ENCODE results near the gene CBFA2T3.

Gene CBFA2T3

DNA sequence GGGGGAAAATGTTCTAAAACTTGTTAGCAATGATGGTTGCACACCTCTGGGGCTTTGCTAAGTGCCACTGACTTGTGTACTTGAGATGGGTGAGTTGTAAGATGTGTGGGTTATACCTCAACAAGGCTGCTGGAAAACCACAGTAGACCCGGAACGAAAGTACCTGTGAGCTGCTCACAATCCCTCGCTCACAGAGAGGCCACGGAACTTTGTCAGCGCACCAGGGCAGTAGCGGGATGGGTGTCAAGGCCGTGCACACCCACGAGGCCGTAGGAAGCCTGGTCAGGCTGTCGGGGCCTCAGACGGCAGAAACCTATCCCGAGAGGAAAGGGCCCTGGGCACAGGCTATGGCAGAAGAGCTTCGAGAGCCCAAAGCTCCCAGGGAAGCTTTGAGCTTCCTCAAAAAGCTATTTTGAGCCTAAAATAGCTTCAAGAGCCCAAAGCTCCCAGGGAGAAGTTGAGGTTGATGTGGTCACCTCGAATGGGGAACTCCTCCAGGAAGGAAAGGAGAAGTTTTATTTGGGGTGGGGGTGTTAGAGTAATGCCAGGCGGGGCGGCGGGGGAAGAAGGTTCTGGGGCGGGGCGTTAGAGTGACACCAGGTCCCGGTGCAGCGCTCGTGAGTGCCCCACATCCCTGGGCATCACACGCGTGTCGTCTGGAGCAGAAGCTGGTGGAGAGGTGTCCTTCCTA lies 19.0 kb downstream of the CBFA2T3 start:
- DNase-seq: no peak

GRCh38 chr16:88957433-88957767 lies 19.6 kb downstream of the CBFA2T3 start:
- no peak for DNase-seq

DNA sequence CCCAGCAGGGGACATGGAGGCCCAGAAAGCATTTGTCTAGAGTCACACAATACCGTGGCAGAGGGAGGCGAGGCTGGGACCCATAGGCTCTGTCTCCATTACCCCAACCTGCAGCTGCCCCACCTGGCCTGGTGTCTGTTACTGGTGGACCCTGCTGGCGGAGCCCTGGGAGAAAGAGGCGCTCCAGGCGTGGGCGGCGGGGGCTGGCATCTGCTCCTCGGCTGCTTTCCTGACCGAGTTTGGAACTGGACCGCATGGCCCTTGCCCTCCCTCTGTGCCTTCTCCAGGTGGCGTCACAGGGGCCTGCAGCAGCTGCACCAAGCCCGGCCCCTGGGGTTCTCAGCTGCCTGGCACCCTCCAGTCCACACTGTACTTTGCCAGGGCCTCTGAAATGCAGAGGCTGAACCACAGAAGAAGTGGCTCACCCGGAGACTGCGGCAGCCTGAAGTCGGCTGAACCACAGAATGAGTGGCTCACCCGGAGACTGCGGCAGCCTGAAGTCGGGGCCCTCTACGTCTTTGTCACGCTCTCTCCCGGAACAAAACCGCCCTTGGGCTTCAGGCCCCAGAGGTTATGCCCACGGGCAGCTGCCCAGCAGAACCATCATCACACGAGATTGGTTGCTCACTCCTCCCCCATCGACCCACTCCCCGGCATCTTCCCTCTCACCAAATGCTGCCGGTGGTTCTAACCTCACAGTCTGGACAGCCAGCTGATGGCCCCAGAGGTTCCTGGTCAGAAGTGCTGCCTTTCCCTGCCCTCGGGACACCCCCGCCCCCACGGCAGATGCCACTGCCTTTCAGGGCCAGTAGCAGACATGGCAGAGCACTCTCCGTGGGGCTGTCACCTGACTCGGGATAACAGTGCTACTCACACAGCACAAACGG lies 20.2 kb downstream of the CBFA2T3 start:
- DNase-seq: no peak

- no peak for DNase-seq
Observed at GRCh38 chr16:88955906-88956305, 21.1 kb downstream of the CBFA2T3 start.

DNA sequence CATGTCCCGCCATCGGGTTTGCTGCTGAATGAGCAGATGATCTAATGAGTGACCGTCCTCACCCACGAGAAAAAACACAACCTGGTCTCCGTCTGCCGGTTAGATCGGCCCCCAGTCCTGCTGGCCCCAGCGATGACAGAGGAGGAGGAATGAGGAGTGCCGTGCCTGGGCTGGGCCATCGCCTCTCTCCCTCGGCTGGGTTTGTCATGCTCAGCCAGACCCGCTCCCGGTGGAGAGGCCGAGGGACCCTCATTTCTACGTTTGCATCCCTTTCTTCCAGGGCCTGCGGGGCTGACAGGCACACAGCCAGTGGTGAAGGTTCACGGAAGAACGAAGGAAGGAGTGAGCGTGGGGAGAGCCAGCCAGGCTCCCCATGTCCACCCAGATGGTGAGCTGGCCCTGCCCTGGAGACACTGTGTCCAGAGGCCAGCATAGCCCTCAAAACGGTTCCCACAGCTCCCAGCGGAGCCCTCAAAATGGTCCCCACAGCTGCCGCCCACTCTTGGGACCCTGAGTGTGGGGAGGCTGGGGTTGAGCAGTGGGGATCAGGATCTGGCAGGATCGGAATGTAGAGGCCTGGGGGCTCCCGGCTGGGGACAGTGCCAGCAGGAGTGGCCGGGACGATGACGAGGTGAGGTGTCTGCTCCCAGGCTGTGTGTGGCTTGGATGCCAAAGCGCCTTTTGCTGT lies 23.9 kb downstream of the CBFA2T3 start:
- DNase-seq: no peak

GRCh38 chr16:88951989-88952388 lies 25.0 kb downstream of the CBFA2T3 start:
- no peak for DNase-seq

- DNase-seq: no peak
Observed at GRCh38 chr16:88951501-88951900, 25.5 kb downstream of the CBFA2T3 start.

DNA sequence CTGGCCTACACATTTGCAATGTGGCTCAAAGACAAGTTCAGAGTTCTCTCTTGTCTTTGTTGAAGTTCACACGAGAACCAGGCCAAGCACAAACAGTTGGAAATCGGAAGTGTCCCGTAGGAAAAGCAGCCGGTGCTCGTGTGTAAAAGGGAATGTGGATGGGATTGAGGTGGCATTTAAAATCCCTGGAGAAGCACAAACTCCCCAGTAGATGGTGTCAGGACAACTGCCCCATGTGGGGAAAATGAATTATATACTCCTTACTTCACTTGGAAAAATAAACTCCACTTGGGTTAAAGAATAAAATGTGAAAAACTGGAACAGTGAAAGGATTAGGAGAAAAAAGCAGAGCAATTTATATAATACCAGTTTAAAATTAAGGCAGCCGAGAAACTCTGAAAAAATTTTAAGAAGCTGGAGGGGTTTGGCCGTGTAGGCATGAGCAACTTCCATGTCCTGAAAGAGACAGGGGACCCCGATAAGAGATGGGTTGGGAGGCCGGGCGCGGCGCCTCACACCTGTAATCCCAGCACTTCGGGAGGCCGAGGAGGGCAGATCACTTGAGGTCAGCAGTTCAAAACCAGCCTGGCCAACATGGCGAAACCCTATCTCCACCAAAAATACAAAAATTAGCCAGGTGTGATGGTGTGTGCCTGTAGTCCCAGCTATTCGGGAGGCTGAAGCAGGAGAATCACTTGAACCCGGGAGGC lies 28.1 kb downstream of the CBFA2T3 start:
- no peak for DNase-seq

DNA sequence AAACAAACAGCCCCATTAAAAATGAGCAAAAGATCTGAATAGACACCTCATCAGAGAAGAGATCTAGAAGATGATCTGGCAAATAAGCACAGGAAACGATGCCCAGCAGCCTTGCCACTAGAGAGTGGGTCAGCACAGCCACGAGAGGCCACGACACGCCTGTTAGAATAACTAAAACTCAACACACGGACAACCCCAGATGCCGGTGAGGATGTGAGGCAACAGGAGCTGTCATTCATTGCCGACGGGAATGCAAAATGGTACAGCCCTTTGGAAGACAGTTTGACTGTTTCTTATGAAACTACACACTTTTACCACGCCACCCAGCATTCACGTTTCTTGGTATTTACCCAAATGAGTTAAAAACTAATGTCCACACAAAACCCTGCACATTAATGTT lies 31.5 kb downstream of the CBFA2T3 start:
- no peak for DNase-seq

DNA sequence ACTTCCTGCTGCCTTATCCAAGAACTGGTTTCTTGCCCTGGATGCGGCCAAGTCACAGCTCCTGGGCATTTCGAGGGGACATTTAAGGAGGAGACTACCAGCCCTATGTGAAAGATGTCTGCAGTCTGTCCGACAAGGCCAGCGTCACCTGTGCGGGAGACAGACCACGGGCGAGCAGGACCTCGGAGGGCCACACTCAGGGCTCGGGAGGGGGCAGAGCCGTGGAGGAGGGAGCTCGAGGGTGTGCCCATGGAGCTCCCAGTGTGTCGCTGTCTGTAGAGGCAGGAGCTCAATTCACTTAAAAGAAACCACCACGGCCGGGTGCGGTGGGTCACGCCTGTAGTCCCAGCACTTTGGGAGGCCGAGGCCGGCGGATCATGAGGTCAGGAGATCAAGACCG lies 33.3 kb downstream of the CBFA2T3 start:
- no peak for DNase-seq

GRCh38 chr16:88943131-88943664 lies 33.8 kb downstream of the CBFA2T3 start:
- DNase-seq: no peak

- peak; percentile 36 for DNase-seq
Observed at GRCh38 chr16:88941913-88942909, 34.8 kb downstream of the CBFA2T3 start.

DNA sequence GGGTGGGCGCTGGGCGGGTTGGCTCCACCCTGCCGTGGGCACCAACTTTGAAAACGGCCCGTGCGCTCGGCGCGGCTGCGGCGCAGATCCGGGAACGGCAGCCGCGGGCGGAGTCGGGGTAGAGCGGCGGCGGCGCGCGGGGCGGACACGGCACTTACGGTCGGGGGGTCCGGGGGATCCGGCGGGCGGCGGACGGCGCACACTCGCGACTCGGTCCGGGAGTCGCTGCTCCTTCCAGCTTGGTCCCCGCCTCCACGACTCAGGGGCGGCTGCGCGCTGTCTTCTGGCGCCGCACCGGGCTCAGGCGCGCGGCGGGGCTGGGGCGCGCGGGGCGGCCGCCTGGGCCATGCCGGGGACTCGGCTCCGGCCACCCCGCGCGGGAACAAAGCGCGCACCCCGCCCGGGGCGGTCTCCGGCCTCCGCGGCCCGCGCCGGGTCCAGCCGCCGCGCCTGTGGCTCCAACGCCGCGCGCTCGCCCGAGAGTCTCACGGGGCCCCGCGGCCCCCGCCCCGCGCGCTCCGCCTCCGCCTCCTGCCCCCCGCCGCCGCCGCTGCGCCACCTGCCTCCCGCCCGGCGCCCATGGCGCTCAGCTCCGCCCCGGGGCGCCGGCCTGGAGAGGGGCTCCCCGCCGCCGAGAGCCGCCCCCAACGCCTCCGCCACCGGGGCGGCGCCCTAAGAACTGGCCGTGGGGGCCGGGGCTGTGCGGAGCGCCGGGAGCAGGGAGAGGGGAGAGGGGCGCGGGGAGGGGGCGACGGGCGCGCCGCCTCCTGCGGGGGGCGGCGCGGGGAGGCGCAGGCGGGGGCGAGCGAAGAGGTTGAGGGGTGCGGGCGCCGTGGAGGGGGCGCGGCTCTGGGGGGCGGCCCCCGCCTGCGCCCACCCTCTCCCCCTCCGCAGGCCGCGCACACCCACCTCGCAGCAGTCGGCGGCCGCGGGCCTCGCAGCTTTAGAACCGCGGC lies 35.9 kb downstream of the CBFA2T3 start:
- no peak for DNase-seq

- no peak for DNase-seq
Observed at GRCh38 chr16:88939972-88940861, 36.8 kb downstream of the CBFA2T3 start.

DNA sequence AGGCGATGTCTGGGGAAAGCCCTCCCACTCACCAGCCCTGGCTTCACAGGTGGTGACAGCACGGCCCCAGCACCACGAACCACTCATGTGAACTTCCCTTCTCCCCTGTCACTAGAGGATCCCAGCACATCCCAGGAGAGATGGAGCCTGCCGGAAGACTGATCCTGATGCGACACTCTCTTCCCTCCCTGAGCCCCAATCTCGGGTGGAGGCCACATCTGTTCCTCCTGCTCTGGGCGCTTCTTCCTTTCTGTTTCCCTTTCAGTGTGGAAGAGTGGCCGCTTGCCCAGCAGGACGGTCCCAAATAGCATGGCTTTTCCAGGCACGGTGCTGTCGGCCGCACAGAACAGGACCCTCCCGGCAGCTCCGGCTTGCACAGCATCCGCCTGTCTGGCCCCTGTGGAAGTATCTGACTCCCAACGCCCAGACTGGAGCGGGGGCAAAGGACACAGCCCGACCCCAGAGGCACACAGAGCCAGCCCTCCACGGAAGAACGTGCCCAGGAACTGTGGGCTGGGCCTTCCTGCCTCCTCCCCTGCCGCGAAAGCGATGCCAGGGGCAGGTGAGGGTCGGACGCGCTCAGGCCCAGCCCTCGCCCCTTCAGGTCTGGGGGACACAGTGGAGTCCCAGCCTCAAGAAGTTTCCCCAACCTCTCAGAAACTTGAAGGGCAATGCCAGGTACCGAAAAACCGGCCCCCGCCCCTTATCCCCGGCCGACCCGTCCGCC lies 37.6 kb downstream of the CBFA2T3 start:
- DNase-seq: no peak

GRCh38 chr16:88938777-88939244 lies 38.2 kb downstream of the CBFA2T3 start:
- DNase-seq: no peak

- no peak for DNase-seq
Observed at GRCh38 chr16:88938119-88938776, 38.8 kb downstream of the CBFA2T3 start.

- no peak for DNase-seq
Observed at GRCh38 chr16:88937206-88937621, 39.8 kb downstream of the CBFA2T3 start.
